ENCODE measurements around the gene PRKCE.

DNA sequence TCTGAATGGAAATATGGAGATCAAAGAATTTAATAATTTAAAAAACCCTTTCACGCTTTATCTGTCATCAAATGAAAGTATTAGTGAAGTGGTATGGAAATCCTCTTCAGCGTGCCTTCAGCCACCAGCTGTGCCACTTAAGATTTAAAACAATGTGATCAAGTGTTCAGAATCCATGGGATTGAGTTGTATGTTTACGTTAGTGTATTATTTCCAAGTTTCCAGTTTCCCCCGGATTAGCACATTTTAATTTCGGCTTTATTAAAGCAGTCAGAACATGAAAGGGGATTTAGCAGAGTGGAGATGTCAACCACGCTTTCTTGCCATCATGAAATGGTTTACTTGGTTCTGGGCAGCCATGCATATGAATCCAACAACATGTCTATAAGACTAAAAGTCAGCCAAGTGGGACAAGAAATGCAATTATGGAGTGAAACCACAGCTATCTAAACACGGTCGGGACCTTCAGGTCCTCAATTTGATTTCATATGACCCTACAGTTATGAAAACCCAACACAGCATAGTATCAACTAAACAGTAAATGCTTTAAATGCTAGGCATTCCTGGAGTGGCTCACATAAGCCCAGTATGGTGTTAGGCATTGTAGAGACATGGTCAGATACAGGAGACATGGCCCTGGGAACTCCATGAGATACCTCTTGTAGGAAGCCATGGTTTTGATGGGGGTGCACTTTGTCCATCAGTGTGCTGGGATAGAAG lies 420.8 kb downstream of the PRKCE start:
- TF ChIP-seq, protein P1, sequence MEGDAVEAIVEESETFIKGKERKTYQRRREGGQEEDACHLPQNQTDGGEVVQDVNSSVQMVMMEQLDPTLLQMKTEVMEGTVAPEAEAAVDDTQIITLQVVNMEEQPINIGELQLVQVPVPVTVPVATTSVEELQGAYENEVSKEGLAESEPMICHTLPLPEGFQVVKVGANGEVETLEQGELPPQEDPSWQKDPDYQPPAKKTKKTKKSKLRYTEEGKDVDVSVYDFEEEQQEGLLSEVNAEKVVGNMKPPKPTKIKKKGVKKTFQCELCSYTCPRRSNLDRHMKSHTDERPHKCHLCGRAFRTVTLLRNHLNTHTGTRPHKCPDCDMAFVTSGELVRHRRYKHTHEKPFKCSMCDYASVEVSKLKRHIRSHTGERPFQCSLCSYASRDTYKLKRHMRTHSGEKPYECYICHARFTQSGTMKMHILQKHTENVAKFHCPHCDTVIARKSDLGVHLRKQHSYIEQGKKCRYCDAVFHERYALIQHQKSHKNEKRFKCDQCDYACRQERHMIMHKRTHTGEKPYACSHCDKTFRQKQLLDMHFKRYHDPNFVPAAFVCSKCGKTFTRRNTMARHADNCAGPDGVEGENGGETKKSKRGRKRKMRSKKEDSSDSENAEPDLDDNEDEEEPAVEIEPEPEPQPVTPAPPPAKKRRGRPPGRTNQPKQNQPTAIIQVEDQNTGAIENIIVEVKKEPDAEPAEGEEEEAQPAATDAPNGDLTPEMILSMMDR (conservative IDR thresholded peaks at IDR 0.05; ENCODE audit: low read length) = no peak
- TF ChIP-seq EZH2phosphoT487 (IDR thresholded peaks at IDR 0.05; ENCODE audit: borderline replicate concordance, low read depth, low read length) = no peak

Measured in OCI-LY7 (cell line).